ENCODE data around the gene STIM1.

DNA sequence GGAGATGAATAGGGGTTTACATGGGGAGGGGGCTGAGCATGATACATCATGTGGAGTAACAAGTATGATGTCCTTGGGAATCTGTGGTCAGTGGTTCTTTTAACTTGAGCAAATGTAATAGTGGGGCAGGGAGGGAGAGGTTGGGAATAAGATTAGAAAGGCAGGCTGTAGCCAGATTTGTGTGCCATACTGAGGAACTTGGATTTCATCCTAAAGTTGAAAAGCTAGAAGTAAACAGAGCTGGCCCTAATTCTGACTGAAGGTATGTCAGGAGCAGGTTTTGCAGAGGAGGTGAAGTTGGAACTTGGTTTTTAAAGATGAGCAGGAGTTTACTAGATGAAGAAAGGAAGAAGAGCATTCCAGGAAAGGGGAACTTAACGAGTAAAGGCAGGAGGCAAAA is 130.8 kb downstream of the STIM1 start:
- TF ChIP-seq POLR2AphosphoS5 (IDR thresholded peaks at IDR 0.05): no peak
- TF ChIP-seq, protein P1, sequence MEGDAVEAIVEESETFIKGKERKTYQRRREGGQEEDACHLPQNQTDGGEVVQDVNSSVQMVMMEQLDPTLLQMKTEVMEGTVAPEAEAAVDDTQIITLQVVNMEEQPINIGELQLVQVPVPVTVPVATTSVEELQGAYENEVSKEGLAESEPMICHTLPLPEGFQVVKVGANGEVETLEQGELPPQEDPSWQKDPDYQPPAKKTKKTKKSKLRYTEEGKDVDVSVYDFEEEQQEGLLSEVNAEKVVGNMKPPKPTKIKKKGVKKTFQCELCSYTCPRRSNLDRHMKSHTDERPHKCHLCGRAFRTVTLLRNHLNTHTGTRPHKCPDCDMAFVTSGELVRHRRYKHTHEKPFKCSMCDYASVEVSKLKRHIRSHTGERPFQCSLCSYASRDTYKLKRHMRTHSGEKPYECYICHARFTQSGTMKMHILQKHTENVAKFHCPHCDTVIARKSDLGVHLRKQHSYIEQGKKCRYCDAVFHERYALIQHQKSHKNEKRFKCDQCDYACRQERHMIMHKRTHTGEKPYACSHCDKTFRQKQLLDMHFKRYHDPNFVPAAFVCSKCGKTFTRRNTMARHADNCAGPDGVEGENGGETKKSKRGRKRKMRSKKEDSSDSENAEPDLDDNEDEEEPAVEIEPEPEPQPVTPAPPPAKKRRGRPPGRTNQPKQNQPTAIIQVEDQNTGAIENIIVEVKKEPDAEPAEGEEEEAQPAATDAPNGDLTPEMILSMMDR (IDR thresholded peaks at IDR 0.05): no peak
- TF ChIP-seq POLR2A (IDR thresholded peaks at IDR 0.05): no peak

All from sigmoid colon (tissue), 4 donors.